Ovary (tissue), 9 donors: ENCODE results near the gene RAB8A. TPM values are rescaled to one million over a fixed set of nuclear protein-coding genes. Genes with fewer than 3 reads are reported as not detected.
"Not testable (repeated sequence)": the region's sequence is repeated elsewhere in the genome, so short reads cannot be mapped to it uniquely, and the experiment has no call there.

Experiments
- DNase-seq, 5 donors: peaks; one replicate each; pipeline ENCODE4 v3.0.0-alpha.2; 2019 to 2020
- H3K27ac ChIP-seq, 2 donors: fragments of 200-600 bp; one replicate each; pipeline versions ENCODE4 v1.5.1 to v1.8.0; 2019 to 2022
- H3K27me3 ChIP-seq: fragments of 200-600 bp; one replicate; pipeline ENCODE4 v1.8.0; 2022
- H3K36me3 ChIP-seq: fragments of 200-600 bp; sonication (generic); one replicate; pipeline ENCODE4 v1.5.1; 2019
- H3K4me1 ChIP-seq: one replicate; pipeline ENCODE4 v1.8.1; 2013; ENCODE audit warnings: mild to moderate bottlenecking, moderate library complexity; ENCODE audit not compliant: insufficient read depth
- H3K4me3 ChIP-seq: fragments of 200-600 bp; sonication (generic); one replicate; pipeline ENCODE4 v1.5.1; 2017
- H3K9me3 ChIP-seq, 2 donors: fragments of 200-600 bp in 1 of 2; sonication (generic) in 1 of 2; one replicate each; pipeline versions ENCODE4 v1.5.1 to v1.8.1; 2013 to 2019; ENCODE audit warnings: mild to moderate bottlenecking in 1 of 2, moderate library complexity in 1 of 2
- CTCF ChIP-seq, 3 donors: fragments of 450-650 bp in 2 of 3; fragments of 200-600 bp in 1 of 3; IDR thresholded peaks; one replicate each; pipeline versions ENCODE4 v1.5.1 to v1.8.0; 2016 to 2022; ENCODE audit warnings: antibody characterized with exemption in 3 of 3, mild to moderate bottlenecking in 1 of 3
- EP300 ChIP-seq: sonication (generic); formaldehyde crosslinking; IDR thresholded peaks from one replicate; pipeline ENCODE4 v1.6.1; 2017; ENCODE audit warnings: antibody characterized with exemption
- POLR2A ChIP-seq: fragments of 450-650 bp; IDR thresholded peaks from one replicate; pipeline ENCODE4 v1.6.1; 2017; ENCODE audit warnings: antibody characterized with exemption, mild to moderate bottlenecking, moderate library complexity
- WGBS, 3 donors: extraction: QIAGEN DNeasy Blood & Tissue Kit in 1 of 3; methylation state at CpG; one replicate each; pipeline versions ENCODE4 v1.1.5 to v1.1.7; 2013 to 2017; 5-methylcytosine and 5-hydroxymethylcytosine counted together
- intact Hi-C, 4 donors: fragments of 100-400 bp; cut with DNase I; formaldehyde crosslinking; loops; one replicate each; pipeline versions ENCODE4 v1.11.0 to v1.15.1; 2022 to 2023
- polyA plus RNA-seq, 2 donors: library from polyadenylated mRNA; stranded (reverse); fragments of 200-250 nt in 1 of 2; fragments of 350-450 nt in 1 of 2; fragmentation: Illumina TruSeq in 1 of 2; extraction: RNeasy Lipid Tissue Mini Kit (QIAGEN cat#74804) in 1 of 2; gene quantifications; one replicate each; pipeline ENCODE4 v1.2.3, GENCODE V29; 2013 to 2014
- total RNA-seq, 7 donors: library from RNA; depleted of rRNA in 2 of 7; stranded (reverse); fragments of >200 nt in 2 of 7; fragmentation: NEBNext Ultra II Directional in 3 of 7; extraction: Animal tissue kit (Norgen Biotek cat#: 25700) in 3 of 7; gene quantifications; one replicate each; pipeline versions ENCODE4 v1.1.0 to v1.2.4, GENCODE V29; 2016 to 2023
- donor health status: DM: no; HTN: no; CAD: no; lungs with moderate emphysema.
- donor health status: DM: no; HTN: no; CAD: no.
- donor health status: Bipolar disorder and iron deficiency.
- donor health status: DM: yes; HTN: yes; CAD: no.
- donor health status: DM: no; HTN: no; CAD: no.
- donor health status: DM: yes; HTN: yes; CAD: no.

RAB8A gene
- total and polyA plus RNA-seq, 9 donors: 17.2 to 114 (median 52.9) TPM

- Histone ChIP-seq H3K9me3 (no peaks in the 10 kb centered on the region), H3K27me3 (no peaks in the 10 kb centered on the region), H3K4me1 (peaks cover 3% of the 10 kb centered on the region), H3K4me3 (no peak overlapping the region), H3K27ac (no peak overlapping the region), H3K36me3 (no peaks in the 10 kb centered on the region)
- TF ChIP-seq EP300 (no peak), POLR2A (no peak), CTCF (IDR thresholded peaks at IDR 0.05) (no peak)
- 84 to 91% (median 85%) methylated on average over 11 of the region's 11 CpGs for WGBS, 3 donors
- DNase-seq: no peak
- intact Hi-C loops: loop anchor here in 2 of 4 donors (5.0 to 10.0 kb wide), 4 partner anchors 45 to 1003 kb away; partner anchors contain the start of gene FAM32A (in 1 of the 2)
These were observed 5.9 kb downstream of the RAB8A start for GRCh38 chr19:16117594-16118033.

- no peaks in the 10 kb centered on the region for H3K9me3 ChIP-seq
- no peaks in the 10 kb centered on the region for H3K4me1 ChIP-seq
- H3K27ac ChIP-seq: no peak overlapping the region
- no peaks in the 10 kb centered on the region for H3K36me3 ChIP-seq
- 92 to 96% (median 94%) methylated on average over 12 of the region's 12 CpGs for WGBS, 3 donors
- no peak for DNase-seq
- no peaks in the 10 kb centered on the region for H3K27me3 ChIP-seq
- no peak overlapping the region for H3K4me3 ChIP-seq
- intact Hi-C loops: loop anchor here in 2 of 4 donors (5.0 to 10.0 kb wide), 4 partner anchors 46 to 1004 kb away; partner anchors contain the start of gene FAM32A (in 1 of the 2)
- TF ChIP-seq CTCF (IDR thresholded peaks at IDR 0.05) (no peak), POLR2A (no peak), EP300 (no peak)
These were observed 6.9 kb downstream of the RAB8A start for GRCh38 chr19:16118489-16119033.

GRCh38 chr19:16119075-16119857 is 7.6 kb downstream of the RAB8A start:
- intact Hi-C loops: loop anchor here in 2 of 4 donors (5.0 to 10.0 kb wide), 4 partner anchors 47 to 1004 kb away; partner anchors contain the start of gene FAM32A (in 1 of the 2)
- not testable (repeated sequence) for H3K9me3 ChIP-seq, H3K4me3 ChIP-seq, H3K36me3 ChIP-seq, H3K27me3 ChIP-seq, H3K4me1 ChIP-seq, DNase-seq, H3K27ac ChIP-seq
- 86 to 92% (median 91%) methylated on average over 19 of the region's 19 CpGs for WGBS, 3 donors

- no peak for TF ChIP-seq EP300
- H3K4me1 ChIP-seq: no peaks in the 10 kb centered on the region
- no peak overlapping the region for H3K27ac ChIP-seq
- no peaks in the 10 kb centered on the region for H3K36me3 ChIP-seq
- no peak overlapping the region for H3K4me3 ChIP-seq
- intact Hi-C loops: no loop called here
- no peaks in the 10 kb centered on the region for H3K27me3 ChIP-seq
- WGBS, 3 donors: 73 to 96% (median 90%) methylated on average over 5 of the region's 5 CpGs
- no peaks in the 10 kb centered on the region for H3K9me3 ChIP-seq
- DNase-seq: no peak
These were observed 9.5 kb downstream of the RAB8A start for GRCh38 chr19:16121141-16121540.

- H3K4me3 ChIP-seq: no peak overlapping the region
- H3K9me3 ChIP-seq: no peaks in the 10 kb centered on the region
- no peaks in the 10 kb centered on the region for H3K4me1 ChIP-seq
- no peak for DNase-seq
- TF ChIP-seq CTCF (IDR thresholded peaks at IDR 0.05) (no peak), EP300 (no peak), POLR2A (no peak)
- H3K27me3 ChIP-seq: no peaks in the 10 kb centered on the region
- 90 to 94% (median 92%) methylated on average over 11 of the region's 11 CpGs for WGBS, 3 donors
- H3K27ac ChIP-seq: no peak overlapping the region
- intact Hi-C loops: no loop called here
- no peaks in the 10 kb centered on the region for H3K36me3 ChIP-seq
These were observed 10.3 kb downstream of the RAB8A start for GRCh38 chr19:16121967-16122366.
